HG03066 (cell line): ENCODE results near the gene BACH2.

Source experiments
- ATAC-seq: cut with Tn5 transposase; IDR thresholded peaks from one replicate; pipeline ENCODE4 v1.9.1; 2021; ENCODE audit warnings: low read depth; ENCODE audit not compliant: unreplicated experiment

Gene BACH2

DNA sequence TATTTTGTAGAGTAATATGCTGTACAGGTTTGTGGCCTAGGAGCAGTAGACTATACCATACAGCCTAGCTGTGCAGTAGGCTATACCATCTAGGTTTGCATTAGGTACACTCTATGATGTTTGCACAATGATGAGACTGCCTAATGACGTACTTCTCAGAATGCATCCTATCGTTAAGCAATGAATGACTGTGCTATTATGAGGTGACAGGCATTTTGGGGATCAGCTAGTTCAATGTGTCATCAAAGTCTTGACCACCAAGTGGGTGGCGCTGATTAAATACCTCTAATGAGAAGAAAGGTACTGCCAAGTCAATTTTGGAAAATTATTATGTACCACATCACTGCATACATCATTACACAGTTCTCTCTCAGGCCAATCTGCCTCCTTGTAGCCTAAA is 190.2 kb downstream of the BACH2 start:
- no peak for ATAC-seq

DNA sequence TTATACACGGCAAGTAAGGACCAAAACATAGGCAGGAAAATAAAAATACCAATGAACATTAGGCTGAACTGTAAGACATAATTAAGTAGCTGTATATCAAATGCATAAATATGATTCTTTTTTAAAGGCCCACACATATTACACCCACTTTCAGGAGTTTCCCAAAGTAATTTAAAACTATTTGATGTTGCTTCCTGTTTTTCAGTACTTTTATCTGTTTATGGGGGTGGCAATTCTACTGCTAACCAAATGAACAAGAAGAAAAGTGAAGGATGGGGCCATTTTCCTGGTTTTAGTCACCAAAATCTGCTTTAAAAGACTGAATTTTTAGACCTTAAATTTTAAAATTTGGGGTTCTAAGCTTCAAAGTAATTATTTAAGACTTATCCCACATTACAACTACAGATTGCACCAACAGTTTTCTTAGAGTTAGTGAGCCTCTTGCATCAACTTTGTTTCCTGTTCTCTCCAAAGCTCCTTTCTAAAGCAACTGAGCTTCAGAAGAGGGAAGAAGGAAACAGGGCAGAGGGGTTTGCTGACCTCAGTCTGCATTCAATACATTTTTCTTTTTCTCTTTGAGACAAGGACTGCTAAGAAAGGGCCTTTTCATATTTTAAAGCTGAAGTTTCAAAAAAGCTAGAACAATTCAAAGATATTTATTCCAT is 191.0 kb downstream of the BACH2 start:
- no peak for ATAC-seq

DNA sequence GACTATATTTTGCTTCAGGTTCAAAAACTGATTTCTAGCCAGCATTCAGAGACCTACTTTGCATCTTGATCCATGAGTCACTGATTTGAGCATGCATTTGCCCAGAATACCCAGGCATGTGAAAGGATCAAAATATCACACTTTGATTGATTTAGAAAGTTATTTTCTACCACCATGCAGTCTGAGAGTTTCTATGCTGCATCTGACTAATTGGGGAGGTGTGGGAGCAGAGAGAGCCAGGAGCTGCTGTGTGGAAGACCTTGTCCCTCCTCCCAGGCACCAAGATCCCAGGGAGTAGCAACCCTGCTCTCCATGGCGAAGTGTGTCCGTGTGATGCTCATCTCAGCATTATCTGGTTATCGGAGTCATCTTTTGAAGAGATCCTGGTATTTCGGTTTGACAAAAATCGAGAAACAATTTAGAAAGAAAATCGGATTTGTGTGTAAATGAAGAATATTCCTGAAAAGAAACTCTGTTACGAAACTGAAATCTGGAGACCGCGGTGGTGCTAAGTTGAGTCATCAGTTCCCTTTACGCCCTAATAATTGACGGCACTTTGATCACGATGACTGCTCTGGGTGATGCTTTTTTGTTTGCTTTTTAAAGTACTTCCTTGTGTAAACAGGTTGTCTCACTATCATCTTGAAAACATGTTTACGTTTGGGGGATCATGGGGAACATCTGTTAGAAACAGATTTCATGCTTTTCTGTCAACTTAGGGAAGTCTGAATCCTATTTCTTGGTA is 193.4 kb downstream of the BACH2 start:
- ATAC-seq: peak; percentile 76

DNA sequence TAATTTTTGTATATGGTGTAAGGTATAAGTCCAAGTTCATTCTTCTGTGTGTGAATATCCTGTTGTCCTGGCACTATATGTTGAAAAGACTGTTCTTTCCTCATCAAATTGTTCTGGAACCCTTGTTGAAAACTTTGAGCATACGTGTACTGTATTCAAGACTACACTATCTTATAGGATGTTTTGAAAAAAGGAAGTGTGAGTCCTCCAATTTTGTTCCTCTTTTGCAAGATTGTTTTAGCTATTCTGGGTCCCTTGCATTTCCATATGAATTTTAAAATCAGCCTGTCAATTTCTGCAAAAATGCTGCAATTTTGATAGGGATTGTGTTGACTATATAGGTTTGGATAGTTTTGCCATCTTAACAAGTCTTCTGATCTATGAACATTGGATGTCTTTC is 195.2 kb downstream of the BACH2 start:
- ATAC-seq: no peak

DNA sequence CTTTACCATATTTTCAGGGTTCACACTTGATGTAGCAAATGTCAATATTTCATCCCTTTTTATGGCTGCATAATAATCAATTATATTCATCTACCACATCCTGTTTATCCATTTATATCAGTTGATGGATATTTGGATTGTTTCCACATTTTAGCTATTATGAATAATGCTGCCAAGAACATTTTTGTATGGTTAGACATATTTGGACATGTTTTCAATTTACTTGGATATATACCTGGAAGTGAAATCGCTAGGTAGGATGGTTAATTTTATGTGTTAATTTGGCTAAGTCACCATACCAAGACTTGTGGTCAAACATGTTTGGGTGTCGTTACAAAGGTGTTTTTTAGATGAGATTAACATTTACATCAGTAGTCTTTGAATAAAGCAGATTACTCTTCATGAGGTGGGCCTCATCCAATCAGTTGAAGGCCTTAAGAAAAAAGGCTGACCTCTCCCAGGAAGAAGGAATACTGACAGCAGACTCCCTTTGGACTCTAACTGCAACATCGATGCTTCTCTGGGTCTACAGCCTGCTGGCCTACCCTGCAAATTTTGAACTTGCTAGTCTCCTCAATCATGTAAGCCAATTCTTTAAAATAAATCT is 196.5 kb downstream of the BACH2 start:
- no peak for ATAC-seq

DNA sequence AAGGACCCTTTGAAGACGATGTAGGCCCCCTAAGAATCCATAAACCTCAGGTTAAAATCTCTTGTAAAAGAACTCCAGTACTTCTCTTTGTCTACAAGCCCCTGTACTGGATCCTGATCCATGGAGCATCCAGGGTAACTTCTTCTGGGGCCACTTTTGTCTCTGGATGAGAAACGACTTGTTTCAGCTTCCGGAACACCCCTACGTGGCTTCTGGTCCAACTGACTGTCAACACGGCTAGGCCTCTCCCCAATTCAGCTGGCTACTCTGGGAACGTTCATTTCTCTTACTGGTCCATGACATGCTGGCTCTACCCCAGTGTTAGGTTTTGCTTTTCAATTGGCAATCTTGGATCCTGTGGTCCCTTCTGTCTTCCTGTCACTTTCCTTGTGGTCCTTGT is 198.0 kb downstream of the BACH2 start:
- ATAC-seq: no peak

DNA sequence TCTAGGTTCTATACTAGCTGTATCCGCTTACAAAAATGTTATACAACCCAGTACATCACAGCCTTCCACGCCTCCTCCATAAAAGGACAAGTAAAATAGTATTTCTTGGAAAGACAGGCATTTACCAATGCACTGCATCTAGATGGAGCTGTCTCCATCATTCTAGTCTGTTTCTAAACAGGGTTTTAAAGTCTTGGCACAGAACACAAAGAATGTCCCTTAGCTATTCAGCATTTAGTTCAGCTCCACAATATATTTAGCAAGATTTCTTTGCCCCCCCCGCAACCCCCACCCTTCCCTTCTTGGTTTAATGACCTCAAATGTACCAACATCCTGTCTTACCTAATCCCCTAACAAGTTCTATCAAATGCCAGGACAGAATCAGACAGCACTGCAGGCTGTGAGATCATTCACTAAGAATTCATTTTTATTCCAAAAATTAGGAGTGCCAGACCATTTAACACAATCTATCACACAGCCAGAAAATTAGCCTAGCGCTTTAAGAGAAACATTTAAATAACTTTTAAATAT is 198.6 kb downstream of the BACH2 start:
- no peak for ATAC-seq

DNA sequence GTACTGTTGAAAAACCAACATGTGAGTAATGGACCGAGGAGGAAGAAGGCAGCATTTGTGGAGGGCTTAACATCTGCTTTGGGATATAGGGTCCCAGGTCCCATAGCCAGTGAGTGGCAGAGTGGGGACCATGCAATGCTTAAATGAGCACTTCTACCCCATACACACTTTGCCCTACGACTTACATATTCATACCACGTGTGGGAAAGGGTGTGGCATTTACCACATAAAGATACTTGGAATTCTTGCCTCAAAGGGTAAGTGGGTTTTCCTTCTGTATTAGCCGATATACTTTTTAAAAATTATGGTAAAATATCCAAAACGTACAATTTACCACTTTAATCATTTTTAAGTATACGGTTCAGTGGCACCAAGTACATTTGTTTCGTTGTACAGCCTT is 199.3 kb downstream of the BACH2 start:
- no peak for ATAC-seq

DNA sequence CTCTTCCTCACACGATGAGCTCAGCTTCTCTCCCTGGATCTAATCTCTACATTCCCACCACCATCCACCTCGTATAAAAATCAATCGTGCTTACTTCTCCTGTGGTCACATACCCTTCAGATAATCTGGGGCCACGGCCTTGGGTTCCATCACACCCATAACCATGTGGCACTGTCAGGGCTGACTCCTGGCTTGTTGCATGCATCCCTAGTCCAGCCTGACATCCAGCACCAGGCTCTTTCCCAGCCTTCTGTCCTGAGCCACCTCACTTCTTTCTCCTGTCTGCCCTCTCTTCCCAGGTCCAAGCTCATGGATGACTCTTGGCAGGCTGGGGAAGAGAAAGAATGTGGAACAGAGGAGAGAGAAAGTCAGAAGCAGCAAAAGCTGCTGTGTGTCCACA is 199.8 kb downstream of the BACH2 start:
- ATAC-seq: no peak

DNA sequence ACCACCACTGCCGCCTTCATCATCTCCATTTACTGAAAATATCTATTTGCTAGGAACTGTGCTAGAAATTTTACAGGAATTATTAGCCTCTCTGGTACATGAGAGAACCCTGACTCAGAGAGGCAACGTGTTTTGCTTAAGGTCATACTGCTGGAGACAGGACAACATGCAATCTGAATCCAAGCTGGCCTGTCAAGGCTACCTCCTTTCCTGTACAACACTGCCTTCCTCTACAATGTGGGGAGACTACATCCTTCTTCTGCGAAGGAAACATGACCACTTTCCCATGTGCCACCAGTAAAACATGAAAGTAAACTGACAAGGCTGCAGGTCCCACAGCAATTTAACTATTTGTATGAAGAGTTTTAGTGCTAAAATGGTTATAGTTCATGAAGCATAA is 200.9 kb downstream of the BACH2 start:
- ATAC-seq: no peak

DNA sequence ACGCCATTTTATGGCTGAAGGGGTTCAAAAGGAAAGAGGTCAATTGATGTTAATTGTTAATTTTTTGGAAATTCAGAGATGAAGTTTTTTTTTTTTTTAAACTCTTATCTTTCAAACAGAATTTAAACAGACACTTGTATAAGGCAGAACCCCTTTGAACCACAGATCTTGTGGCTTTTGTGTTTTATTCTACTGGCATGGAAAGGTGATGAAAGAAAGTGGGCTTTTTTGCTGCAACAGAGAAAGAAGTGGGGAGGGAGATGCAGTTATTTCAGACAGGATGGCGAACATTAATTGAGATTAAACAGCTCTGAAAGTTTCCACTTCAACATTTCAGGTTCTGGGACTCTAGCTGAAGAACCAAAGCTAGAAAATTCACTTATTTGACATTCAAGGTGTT is 201.5 kb downstream of the BACH2 start:
- no peak for ATAC-seq

DNA sequence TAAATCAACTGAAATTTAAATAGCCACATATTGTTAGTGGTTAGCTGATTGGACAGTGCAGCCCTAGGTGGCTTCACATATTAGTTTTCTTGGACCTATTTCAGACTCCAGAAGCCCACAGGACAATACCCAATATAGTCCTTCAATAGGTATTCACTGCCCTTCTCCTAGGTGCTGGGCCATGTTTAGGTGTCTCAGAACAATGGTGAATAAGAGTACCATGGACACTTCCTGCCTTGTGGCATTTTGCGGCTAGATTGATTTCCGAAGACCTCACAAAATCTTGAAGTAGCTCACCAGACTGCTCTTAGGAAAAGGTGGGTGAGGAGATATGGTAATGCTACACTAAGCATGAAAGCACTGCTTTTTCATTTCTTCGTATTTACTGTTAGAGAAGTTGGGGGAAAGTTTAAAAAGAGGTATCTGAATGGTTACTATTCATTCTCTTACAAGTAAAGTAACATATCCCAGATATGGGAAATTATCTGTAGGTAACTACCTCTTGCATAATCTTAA is 203.0 kb downstream of the BACH2 start:
- ATAC-seq: no peak

DNA sequence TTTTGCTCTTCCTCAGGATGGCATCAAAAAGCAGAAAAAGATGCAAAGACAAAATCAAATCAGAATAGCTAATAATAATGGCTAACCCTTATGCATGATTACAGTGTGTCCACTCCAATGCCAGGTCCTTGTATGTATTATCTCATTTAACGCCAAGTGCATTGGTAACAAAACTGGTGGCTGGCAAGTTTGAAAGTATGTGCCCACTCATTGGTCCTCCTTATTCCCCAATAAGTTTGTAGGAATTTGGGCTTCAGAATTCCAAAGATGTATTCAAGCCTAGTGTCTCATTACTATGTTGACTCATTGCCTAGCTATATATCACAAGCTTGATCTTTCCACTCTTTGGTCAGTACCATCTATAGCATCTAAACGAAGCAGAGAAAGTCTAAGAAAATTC is 205.8 kb downstream of the BACH2 start:
- no peak for ATAC-seq

DNA sequence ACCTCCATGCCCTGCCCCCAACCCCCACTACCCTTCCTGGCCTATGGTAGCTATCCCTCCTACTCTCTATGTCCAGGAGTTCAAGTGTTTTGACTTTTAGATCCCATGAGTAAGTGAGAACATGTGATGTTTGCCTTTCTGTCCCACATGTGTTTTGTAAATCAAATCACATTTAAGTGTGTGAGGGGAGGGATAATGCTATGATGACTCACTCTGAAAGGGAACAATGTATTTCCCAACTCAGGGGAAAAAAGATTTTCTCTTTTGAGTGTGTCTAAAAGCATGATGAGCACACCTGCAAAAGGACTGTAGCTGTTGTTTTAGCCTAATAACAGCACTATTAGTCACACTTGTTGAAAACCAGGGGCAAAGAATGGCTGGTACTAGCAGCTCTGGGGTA is 208.6 kb downstream of the BACH2 start:
- ATAC-seq: no peak

DNA sequence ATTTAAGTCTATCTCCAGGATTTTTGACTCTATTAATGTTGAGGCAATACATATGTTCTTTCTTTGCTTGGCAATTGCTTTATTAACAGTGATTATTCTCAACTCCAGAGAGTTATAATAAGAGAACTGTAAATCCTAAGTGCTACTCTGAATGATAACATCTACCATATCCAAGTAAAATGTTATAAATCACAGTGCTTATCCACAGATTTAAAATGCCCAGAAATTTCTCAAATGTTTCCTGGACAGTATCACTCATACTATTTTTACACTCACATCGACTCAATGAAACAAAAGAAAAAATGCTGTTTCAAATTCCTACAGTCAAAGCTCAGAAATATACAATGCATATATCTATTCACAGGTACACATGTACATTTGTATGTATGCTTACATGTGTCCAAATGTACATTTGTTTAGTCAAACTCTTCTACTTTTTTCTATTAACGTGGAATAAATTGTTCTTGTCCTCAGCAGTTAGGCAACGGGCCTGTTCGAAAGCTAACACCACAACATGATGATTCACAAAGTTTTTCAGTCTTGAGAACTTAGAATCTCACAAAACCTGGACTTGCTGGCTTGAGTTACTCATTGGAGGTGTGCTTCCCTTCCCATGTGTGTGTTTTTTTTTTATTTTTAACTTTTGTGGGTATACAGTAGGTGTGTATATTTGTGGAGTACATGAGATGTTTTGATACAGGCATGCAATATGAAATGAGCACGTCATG is 209.4 kb downstream of the BACH2 start:
- ATAC-seq: no peak

DNA sequence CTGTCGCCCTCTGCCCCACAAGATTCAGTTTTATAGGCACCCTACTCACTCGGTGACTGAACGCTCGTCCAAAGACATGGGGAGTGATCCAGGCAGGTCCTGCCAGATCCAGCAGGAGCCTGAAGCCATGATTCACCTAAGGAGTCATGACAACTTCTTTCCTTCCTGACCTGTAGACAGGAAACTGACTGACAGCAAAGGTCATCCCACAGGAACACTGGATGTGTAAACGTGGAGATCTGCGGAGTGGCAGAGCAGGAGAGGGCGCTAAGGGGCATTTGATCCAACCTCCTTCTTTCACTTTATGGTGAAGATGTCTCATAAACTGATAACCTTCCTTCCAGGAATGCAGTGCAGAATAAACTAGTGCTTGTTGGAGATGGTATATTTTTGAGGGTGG is 210.1 kb downstream of the BACH2 start:
- no peak for ATAC-seq

DNA sequence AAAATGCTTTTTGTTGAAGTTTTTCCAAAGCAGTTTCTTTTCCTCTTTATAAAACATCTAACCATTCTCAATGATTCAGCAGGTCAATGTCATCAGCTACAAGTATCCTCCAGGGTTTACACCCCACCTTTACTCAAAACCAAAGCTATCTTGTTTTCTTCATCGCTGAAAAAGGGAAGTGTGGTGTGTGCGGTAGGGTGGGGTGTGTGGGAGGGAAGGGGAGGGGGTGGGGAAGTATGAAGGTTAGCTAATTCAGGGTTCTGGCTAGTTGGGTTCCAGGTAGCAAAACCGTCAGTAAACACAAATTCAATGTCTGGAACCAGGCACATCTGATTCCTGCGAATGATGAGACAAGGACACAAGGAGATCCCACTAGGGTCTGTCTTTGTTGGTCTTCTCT is 212.8 kb downstream of the BACH2 start:
- ATAC-seq: peak; percentile 60

DNA sequence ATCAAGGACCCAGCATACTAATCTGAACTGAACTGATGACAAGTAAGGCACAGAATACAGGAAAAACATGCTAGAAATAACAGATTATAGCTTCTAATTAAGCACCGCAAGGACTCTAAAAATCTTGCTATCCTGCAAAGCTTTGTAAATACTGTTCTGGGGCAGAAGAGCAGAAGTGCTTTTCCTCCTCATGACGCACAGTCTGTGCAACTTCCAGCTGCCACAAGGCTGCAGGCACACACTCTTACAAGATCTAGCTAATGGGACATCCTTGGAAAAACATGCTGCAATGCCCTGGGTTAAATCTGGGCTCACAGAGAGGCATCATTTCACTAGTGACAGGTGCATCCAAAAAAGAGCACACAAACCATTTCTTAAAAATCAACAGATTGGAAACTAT is 213.8 kb downstream of the BACH2 start:
- no peak for ATAC-seq

DNA sequence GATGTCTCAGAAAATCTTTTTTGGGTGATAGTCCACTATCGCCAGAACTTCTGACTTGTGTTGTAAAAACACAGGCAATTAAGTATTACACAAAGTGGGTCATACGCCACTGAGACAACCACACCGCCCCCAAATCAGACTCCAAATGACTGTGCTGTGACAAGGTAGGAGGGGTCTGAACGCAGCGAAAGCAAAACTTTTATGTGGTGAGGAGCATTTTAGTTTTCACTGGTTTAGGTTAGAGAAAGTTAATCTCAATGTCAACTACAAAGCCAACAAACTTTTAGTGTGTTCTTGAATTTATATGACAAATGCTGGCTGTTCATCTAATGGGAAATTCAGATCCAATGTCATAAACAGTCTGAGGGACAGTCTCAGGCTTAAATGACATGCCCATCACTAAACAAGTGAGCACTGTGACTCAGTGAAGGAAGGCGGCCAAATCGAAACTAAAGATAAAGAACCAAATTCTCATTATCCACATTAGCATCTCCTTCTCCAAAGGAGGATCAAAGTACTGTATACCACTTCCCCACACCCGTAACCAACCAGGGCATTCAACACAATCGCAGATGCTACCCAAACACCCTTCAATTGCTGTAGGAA is 215.7 kb downstream of the BACH2 start:
- peak; percentile 76 for ATAC-seq
